Neural cell (in vitro differentiated cells): Measurements from ENCODE around the gene CNOT4. TPM values are rescaled to one million over a fixed set of nuclear protein-coding genes. Genes with fewer than 3 reads are reported as not detected.

Experiments
- H2AFZ ChIP-seq: fragments of 200-600, 300-800 bp; sonication (generic), shearing (Covaris generic); 2 replicates; pipeline ENCODE4 v1.6.0; 2014; ENCODE audit warnings: low read depth, mild to moderate bottlenecking, antibody characterized with exemption, low read length, moderate library complexity
- H3F3A ChIP-seq: fragments of 200-600 bp; shearing (Covaris generic); 2 replicates; pipeline ENCODE4 v1.6.1; 2016; ENCODE audit warnings: mild to moderate bottlenecking, moderate library complexity, mixed read lengths, antibody characterized with exemption, low read length; ENCODE audit not compliant: insufficient read depth, poor library complexity, severe bottlenecking
- H3K27ac ChIP-seq: fragments of 200-600, 300-800 bp; sonication (generic), shearing (Covaris generic); 2 replicates; pipeline ENCODE4 v1.5.1; 2014; ENCODE audit warnings: mild to moderate bottlenecking, low read length, moderate library complexity
- H3K27me3 ChIP-seq: fragments of 300-800, 200-600 bp; sonication (generic), shearing (Covaris generic); 2 replicates; pipeline ENCODE4 v1.6.0; 2014; ENCODE audit warnings: mild to moderate bottlenecking, low read depth, low read length, moderate library complexity; ENCODE audit not compliant: insufficient read depth
- H3K36me3 ChIP-seq: fragments of 300-800, 200-600 bp; sonication (generic), shearing (Covaris generic); 2 replicates; pipeline ENCODE4 v1.5.1; 2014; ENCODE audit warnings: mild to moderate bottlenecking, antibody characterized with exemption, low read length, moderate library complexity; ENCODE audit not compliant: insufficient read depth
- H3K4me2 ChIP-seq: fragments of 300-800, 200-600 bp; sonication (generic), shearing (Covaris generic); 2 replicates; pipeline ENCODE4 v1.6.0; 2014; ENCODE audit warnings: mild to moderate bottlenecking, low read length
- H3K4me3 ChIP-seq: fragments of 300-800, 200-600 bp; sonication (generic), shearing (Covaris generic); 2 replicates; pipeline ENCODE4 v1.5.1; 2014; ENCODE audit warnings: mild to moderate bottlenecking, low read length, moderate library complexity
- H3K79me2 ChIP-seq: fragments of 200-600 bp; shearing (Covaris generic); replicated peaks from 2 replicates; pipeline ENCODE4 v1.6.0; 2014; ENCODE audit warnings: mild to moderate bottlenecking, low read length, moderate library complexity; ENCODE audit not compliant: insufficient read depth
- H3K9ac ChIP-seq: fragments of 300-800, 200-600 bp; sonication (generic), shearing (Covaris generic); 2 replicates; pipeline ENCODE4 v1.6.1; 2016; ENCODE audit warnings: mild to moderate bottlenecking, low read length, mixed read lengths
- H3K9me2 ChIP-seq: fragments of 200-600 bp; shearing (Covaris generic); 2 replicates; pipeline ENCODE4 v1.6.1; 2016; ENCODE audit warnings: mild to moderate bottlenecking, low read length, mixed read lengths; ENCODE audit not compliant: insufficient read depth
- H3K9me3 ChIP-seq: fragments of 200-600, 300-800 bp; sonication (generic), shearing (Covaris generic); 2 replicates; pipeline ENCODE4 v1.6.1; 2016; ENCODE audit warnings: mild to moderate bottlenecking, mixed run types, low read length, moderate library complexity, mixed read lengths
- H4K20me1 ChIP-seq: fragments of 200-600 bp; shearing (Covaris generic); 2 replicates; pipeline ENCODE4 v1.6.1; 2016; ENCODE audit warnings: mild to moderate bottlenecking, mixed run types; ENCODE audit not compliant: insufficient read depth
- CTCF ChIP-seq: fragments of 450-650 bp; IDR thresholded peaks from 2 replicates; pipeline ENCODE4 v1.5.1; 2014; ENCODE audit warnings: antibody characterized with exemption, mild to moderate bottlenecking, moderate library complexity; ENCODE audit not compliant: poor library complexity, severe bottlenecking
- EP300 ChIP-seq: fragments of 450-650 bp; conservative IDR thresholded peaks from 2 replicates; pipeline ENCODE4 v1.6.1; 2014; ENCODE audit warnings: antibody characterized with exemption, mild to moderate bottlenecking, moderate library complexity; ENCODE audit not compliant: poor library complexity, severe bottlenecking
- EZH2 ChIP-seq: fragments of 200-600, 300-800 bp; shearing (Covaris generic), sonication (generic); IDR thresholded peaks from 2 replicates; pipeline ENCODE4 v1.6.1; 2014; ENCODE audit warnings: antibody characterized with exemption, low read length, borderline replicate concordance, mild to moderate bottlenecking; ENCODE audit not compliant: insufficient read depth, poor library complexity, severe bottlenecking
- MXI1 ChIP-seq: fragments of 450-650 bp; conservative IDR thresholded peaks from 2 replicates; pipeline ENCODE4 v1.6.1; 2014; ENCODE audit warnings: antibody characterized with exemption, mild to moderate bottlenecking; ENCODE audit not compliant: poor library complexity, severe bottlenecking
- POLR2AphosphoS5 ChIP-seq: IDR thresholded peaks from 2 replicates; pipeline ENCODE4 v1.6.1; 2012
- RAD21 ChIP-seq: fragments of 450-650 bp; conservative IDR thresholded peaks from 2 replicates; pipeline ENCODE4 v1.6.1; 2014; ENCODE audit warnings: antibody characterized with exemption, mild to moderate bottlenecking, moderate library complexity
- REST ChIP-seq: IDR thresholded peaks from 2 replicates; pipeline ENCODE4 v1.6.1; 2012; ENCODE audit warnings: borderline replicate concordance
- SMC3 ChIP-seq: fragments of 450-650 bp; conservative IDR thresholded peaks from 2 replicates; pipeline ENCODE4 v1.6.1; 2014; ENCODE audit warnings: antibody characterized with exemption, mild to moderate bottlenecking, moderate library complexity; ENCODE audit not compliant: poor library complexity
- TAF1 ChIP-seq: IDR thresholded peaks from 2 replicates; pipeline ENCODE4 v1.6.1; 2012; ENCODE audit warnings: low read depth
- polyA plus RNA-seq: library from polyadenylated mRNA; depleted of rRNA; stranded (reverse); fragments of >200 nt; gene quantifications from 2 replicates; pipeline ENCODE4 v1.2.3, GENCODE V29; 2014

The CNOT4 gene
- polyA plus RNA-seq, 1 donor from 2014 or later, result 6.4 TPM

GRCh38 chr7:135320268-135320667, 189.6 kb downstream of the CNOT4 start:
- H3K9me3 ChIP-seq, result no peaks in the 10 kb centered on the region
- no peak overlapping the region for H2AFZ ChIP-seq
- H3K9me2 ChIP-seq, result no peaks in the 10 kb centered on the region
- H3K4me2 ChIP-seq, result no peak overlapping the region
- H3F3A ChIP-seq, result no peaks in the 10 kb centered on the region
- H4K20me1 ChIP-seq, result no peaks in the 10 kb centered on the region
- H3K27ac ChIP-seq, result no peak overlapping the region
- no peaks in the 10 kb centered on the region for H3K79me2 ChIP-seq
- no peak for TF ChIP-seq CTCF
- no peak for TF ChIP-seq MXI1
- no peak for TF ChIP-seq SMC3
- TF ChIP-seq REST, result no peak
- no peak for TF ChIP-seq RAD21
- TF ChIP-seq EZH2, result no peak
- TF ChIP-seq POLR2AphosphoS5, result no peak
- TF ChIP-seq TAF1, result no peak
- no peak for TF ChIP-seq EP300
- H3K4me3 ChIP-seq, result no peak overlapping the region
- no peak overlapping the region for H3K9ac ChIP-seq
- H3K36me3 ChIP-seq, result no peaks in the 10 kb centered on the region
- no peaks in the 10 kb centered on the region for H3K27me3 ChIP-seq

- no peaks in the 10 kb centered on the region for H3F3A ChIP-seq
- no peak overlapping the region for H3K27ac ChIP-seq
- no peaks in the 10 kb centered on the region for H3K36me3 ChIP-seq
- no peaks in the 10 kb centered on the region for H3K79me2 ChIP-seq
- no peak overlapping the region for H3K4me3 ChIP-seq
- no peaks in the 10 kb centered on the region for H3K9me2 ChIP-seq
- H3K9ac ChIP-seq, result no peak overlapping the region
- no peaks in the 10 kb centered on the region for H4K20me1 ChIP-seq
- H3K4me2 ChIP-seq, result no peak overlapping the region
- TF ChIP-seq MXI1, result no peak
- TF ChIP-seq TAF1, result no peak
- TF ChIP-seq REST, result no peak
- no peak for TF ChIP-seq EP300
- TF ChIP-seq CTCF, result no peak
- TF ChIP-seq POLR2AphosphoS5, result no peak
- TF ChIP-seq EZH2, result no peak
- no peak for TF ChIP-seq RAD21
- no peak for TF ChIP-seq SMC3
- H3K9me3 ChIP-seq, result no peaks in the 10 kb centered on the region
- no peak overlapping the region for H2AFZ ChIP-seq
- no peaks in the 10 kb centered on the region for H3K27me3 ChIP-seq
Observed at GRCh38 chr7:135317676-135318325, 192.1 kb downstream of the CNOT4 start.
